ENCODE data around the gene CDC23.

DNA sequence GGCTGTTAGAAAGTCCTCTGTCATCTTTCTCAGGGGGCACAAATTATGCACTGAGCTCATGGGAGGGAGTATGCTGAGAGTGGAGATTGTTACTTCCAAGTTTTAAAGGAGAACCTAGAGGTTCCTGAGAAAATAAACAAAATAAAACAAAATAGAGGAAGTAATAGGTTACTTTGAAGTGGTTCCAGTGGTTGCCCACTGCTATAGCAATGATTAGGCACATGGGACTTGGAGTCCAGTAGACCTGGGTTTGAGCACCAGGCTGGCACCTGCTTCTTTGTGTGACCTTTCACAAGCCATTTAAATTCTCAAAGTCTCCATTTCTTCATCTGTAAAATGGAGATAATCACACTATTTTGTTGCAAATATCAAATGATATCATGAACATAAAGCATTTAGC lies 13.8 kb upstream of the CDC23 start:
- TF ChIP-seq SETDB1 (IDR thresholded peaks at IDR 0.05; ENCODE audit: insufficient read length, low read length) (peak; percentile 12), ZNF658 (tag by site-specific recombination; IDR thresholded peaks at IDR 0.05) (no peak), ZNF549 (tag by site-specific recombination; IDR thresholded peaks at IDR 0.05) (no peak), ZNF146 (tag by site-specific recombination; IDR thresholded peaks at IDR 0.05) (no peak), MZF1 (tag by site-specific recombination; IDR thresholded peaks at IDR 0.05; ENCODE audit: borderline replicate concordance) (no peak), ZBTB8A (tag by site-specific recombination; IDR thresholded peaks at IDR 0.05) (no peak), ZNF830 (tag by site-specific recombination; IDR thresholded peaks at IDR 0.05; ENCODE audit: low read depth) (no peak), ZNF391 (tag by site-specific recombination; IDR thresholded peaks at IDR 0.05; ENCODE audit: borderline replicate concordance, low read depth) (no peak), BCL11A (tag by site-specific recombination; IDR thresholded peaks at IDR 0.05; ENCODE audit: low read depth) (no peak)
- TF ChIP-seq, protein P1, sequence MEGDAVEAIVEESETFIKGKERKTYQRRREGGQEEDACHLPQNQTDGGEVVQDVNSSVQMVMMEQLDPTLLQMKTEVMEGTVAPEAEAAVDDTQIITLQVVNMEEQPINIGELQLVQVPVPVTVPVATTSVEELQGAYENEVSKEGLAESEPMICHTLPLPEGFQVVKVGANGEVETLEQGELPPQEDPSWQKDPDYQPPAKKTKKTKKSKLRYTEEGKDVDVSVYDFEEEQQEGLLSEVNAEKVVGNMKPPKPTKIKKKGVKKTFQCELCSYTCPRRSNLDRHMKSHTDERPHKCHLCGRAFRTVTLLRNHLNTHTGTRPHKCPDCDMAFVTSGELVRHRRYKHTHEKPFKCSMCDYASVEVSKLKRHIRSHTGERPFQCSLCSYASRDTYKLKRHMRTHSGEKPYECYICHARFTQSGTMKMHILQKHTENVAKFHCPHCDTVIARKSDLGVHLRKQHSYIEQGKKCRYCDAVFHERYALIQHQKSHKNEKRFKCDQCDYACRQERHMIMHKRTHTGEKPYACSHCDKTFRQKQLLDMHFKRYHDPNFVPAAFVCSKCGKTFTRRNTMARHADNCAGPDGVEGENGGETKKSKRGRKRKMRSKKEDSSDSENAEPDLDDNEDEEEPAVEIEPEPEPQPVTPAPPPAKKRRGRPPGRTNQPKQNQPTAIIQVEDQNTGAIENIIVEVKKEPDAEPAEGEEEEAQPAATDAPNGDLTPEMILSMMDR (tag by site-specific recombination; IDR thresholded peaks at IDR 0.05), result no peak
- TF ChIP-seq, protein P2, sequence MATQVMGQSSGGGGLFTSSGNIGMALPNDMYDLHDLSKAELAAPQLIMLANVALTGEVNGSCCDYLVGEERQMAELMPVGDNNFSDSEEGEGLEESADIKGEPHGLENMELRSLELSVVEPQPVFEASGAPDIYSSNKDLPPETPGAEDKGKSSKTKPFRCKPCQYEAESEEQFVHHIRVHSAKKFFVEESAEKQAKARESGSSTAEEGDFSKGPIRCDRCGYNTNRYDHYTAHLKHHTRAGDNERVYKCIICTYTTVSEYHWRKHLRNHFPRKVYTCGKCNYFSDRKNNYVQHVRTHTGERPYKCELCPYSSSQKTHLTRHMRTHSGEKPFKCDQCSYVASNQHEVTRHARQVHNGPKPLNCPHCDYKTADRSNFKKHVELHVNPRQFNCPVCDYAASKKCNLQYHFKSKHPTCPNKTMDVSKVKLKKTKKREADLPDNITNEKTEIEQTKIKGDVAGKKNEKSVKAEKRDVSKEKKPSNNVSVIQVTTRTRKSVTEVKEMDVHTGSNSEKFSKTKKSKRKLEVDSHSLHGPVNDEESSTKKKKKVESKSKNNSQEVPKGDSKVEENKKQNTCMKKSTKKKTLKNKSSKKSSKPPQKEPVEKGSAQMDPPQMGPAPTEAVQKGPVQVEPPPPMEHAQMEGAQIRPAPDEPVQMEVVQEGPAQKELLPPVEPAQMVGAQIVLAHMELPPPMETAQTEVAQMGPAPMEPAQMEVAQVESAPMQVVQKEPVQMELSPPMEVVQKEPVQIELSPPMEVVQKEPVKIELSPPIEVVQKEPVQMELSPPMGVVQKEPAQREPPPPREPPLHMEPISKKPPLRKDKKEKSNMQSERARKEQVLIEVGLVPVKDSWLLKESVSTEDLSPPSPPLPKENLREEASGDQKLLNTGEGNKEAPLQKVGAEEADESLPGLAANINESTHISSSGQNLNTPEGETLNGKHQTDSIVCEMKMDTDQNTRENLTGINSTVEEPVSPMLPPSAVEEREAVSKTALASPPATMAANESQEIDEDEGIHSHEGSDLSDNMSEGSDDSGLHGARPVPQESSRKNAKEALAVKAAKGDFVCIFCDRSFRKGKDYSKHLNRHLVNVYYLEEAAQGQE (tag by site-specific recombination; IDR thresholded peaks at IDR 0.05), result no peak

Data from HEK293 (cell line).